ENCODE results near the gene GUCA2B. TPM values are rescaled to one million over a fixed set of nuclear protein-coding genes. Genes with fewer than 3 reads are reported as not detected.

The GUCA2B gene
- total RNA-seq, 2 experiments from 2014 or later, result not detected

DNA sequence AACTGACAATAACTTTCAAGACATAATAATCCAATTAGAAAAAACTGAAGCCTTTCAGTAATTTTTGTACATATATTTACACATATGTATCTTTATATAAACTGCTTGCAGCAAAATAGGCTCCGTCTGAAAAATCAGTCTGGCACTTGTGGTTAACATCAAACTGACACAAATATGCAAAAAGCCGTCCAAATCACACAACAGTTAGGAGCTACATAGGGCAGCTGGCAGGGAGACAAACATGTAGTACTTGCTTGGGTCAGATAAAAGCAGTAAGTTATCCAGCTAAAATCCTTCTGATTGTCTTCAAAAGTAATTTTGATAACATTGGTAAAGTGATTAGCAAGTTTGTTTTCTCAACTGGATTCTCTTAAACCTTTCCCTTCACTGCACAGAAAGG, 26.1 kb downstream of the GUCA2B start:
- no peak overlapping the region for H3K4me2 ChIP-seq (ENCODE audit: low read length)
- TF ChIP-seq EZH2phosphoT487 (IDR thresholded peaks at IDR 0.05; ENCODE audit: borderline replicate concordance, low read depth, low read length) (no peak), CTCF (conservative IDR thresholded peaks at IDR 0.05; ENCODE audit: low read length) (no peak)
- POLR2A ChIA-PET, result no interaction called here
- intact Hi-C loops (cut with micrococcal nuclease; ENCODE audit: unreplicated experiment), result no loop called here
- no peaks in the 10 kb centered on the region for H3K4me1 ChIP-seq (ENCODE audit: insufficient read depth, low read length, poor library complexity, severe bottlenecking)
- H2AFZ ChIP-seq (ENCODE audit: low read length), result no peak overlapping the region
- peaks cover 5% of the 10 kb centered on the region; the same call in 1 of the 2 replicates for H4K20me1 ChIP-seq (ENCODE audit: insufficient read depth, low read length)
- no peak overlapping the region for H3K27ac ChIP-seq (ENCODE audit: low read depth, low read length, poor library complexity, severe bottlenecking)
- H3K4me3 ChIP-seq (ENCODE audit: low read depth, low read length, poor library complexity, severe bottlenecking), result no peak overlapping the region
- no peaks in the 10 kb centered on the region for H3K9me3 ChIP-seq (ENCODE audit: low read length)
- no peaks in the 10 kb centered on the region for H3K79me2 ChIP-seq (ENCODE audit: insufficient read depth, low read depth, low read length)
- peaks cover 51% of the 10 kb centered on the region for H3K36me3 ChIP-seq (ENCODE audit: insufficient read depth, low read length)
- BruUV-seq (replicated peaks), result no TSS peak
- no peaks in the 10 kb centered on the region for H3K9me2 ChIP-seq (ENCODE audit: insufficient read depth, low read length)
- CTCF ChIA-PET (ENCODE audit: unreplicated experiment), result no interaction called here
- no peak for DNase-seq (ENCODE audit: low spot score)

DNA sequence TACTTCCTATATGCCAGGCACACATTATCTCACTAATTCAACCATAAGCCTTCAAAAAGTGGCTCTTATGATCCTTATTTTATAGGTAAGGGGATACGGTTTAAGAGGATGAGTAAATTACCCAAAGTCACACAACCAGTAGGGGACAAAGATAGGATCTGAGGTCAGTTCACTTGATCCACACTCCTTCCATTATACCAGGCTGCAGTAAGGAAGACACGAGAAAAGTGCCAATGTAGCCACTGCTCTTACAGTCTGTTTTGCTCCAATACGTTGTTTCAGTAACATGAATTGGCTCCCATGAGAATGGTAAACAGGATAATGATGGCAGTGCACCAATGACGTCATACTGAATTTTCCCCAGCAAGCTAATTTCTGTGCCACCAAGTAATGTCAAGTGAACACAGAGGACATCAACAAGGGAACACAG, 26.7 kb downstream of the GUCA2B start:
- CTCF ChIA-PET (ENCODE audit: unreplicated experiment), result no interaction called here

More for the DNA sequence above, 26.7 kb downstream of the GUCA2B start:
- Histone ChIP-seq H3K9me3 (ENCODE audit: low read length) (no peaks in the 10 kb centered on the region), H3K9me2 (ENCODE audit: insufficient read depth, low read length) (no peaks in the 10 kb centered on the region), H4K20me1 (ENCODE audit: insufficient read depth, low read length) (peaks cover 5% of the 10 kb centered on the region; the same call in 1 of the 2 replicates), H3K4me1 (ENCODE audit: insufficient read depth, low read length, poor library complexity, severe bottlenecking) (no peaks in the 10 kb centered on the region), H2AFZ (ENCODE audit: low read length) (no peak overlapping the region), H3K79me2 (ENCODE audit: insufficient read depth, low read depth, low read length) (no peaks in the 10 kb centered on the region), H3K4me3 (ENCODE audit: low read depth, low read length, poor library complexity, severe bottlenecking) (no peak overlapping the region), H3K4me2 (ENCODE audit: low read length) (no peak overlapping the region), H3K27ac (ENCODE audit: low read depth, low read length, poor library complexity, severe bottlenecking) (no peak overlapping the region), H3K36me3 (ENCODE audit: insufficient read depth, low read length) (peaks cover 57% of the 10 kb centered on the region)
- intact Hi-C loops (cut with micrococcal nuclease; ENCODE audit: unreplicated experiment), result no loop called here
- POLR2A ChIA-PET, result no interaction called here
- BruUV-seq (replicated peaks), result no TSS peak
- no peak for TF ChIP-seq EZH2phosphoT487 (IDR thresholded peaks at IDR 0.05; ENCODE audit: borderline replicate concordance, low read depth, low read length)
- no peak for TF ChIP-seq CTCF (conservative IDR thresholded peaks at IDR 0.05; ENCODE audit: low read length)
- no peak for DNase-seq (ENCODE audit: low spot score)
